GM18951 (cell line): ENCODE measurements around the gene AGGF1.
A peak's percentile ranks its signal among the peaks of the same experiment; 100 is the strongest.
"Not testable (repeated sequence)": the region's sequence is repeated elsewhere in the genome, so short reads cannot be mapped to it uniquely, and the experiment has no call there.

ENCODE experiments used
- POLR2A ChIP-seq: IDR thresholded peaks from 4 replicates; pipeline ENCODE4 v1.6.1; 2011; ENCODE audit warnings: mild to moderate bottlenecking; ENCODE audit not compliant: insufficient read length, insufficient read depth; ENCODE audit errors: extremely low read depth
- in situ Hi-C: fragments of 300-500 bp; cut with MboI; formaldehyde crosslinking; loops from one replicate; pipeline ENCODE4 v1.12.0; 2022; ENCODE audit warnings: low sequenced_read_pairs, mixed read lengths, inconsistent platforms; ENCODE audit not compliant: unreplicated experiment

The AGGF1 gene

DNA sequence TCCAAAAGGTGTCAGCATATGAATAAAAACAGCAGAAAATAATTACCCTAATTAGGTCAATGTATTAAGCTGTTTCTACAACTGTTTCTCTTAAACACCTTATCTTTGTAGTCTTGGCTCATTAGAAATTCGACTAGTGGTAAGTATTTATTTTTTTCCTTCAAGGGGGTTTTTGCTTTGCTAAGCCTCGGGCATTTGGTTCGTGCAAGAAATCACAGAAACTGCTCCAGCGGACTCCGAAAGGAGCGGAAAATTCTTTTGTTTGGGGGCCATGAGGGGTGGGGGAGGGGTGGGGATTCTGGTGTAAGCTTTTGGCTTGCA is 56.1 kb downstream of the AGGF1 start:
- TF ChIP-seq POLR2A = no peak
- in situ Hi-C loops = no loop called here

DNA sequence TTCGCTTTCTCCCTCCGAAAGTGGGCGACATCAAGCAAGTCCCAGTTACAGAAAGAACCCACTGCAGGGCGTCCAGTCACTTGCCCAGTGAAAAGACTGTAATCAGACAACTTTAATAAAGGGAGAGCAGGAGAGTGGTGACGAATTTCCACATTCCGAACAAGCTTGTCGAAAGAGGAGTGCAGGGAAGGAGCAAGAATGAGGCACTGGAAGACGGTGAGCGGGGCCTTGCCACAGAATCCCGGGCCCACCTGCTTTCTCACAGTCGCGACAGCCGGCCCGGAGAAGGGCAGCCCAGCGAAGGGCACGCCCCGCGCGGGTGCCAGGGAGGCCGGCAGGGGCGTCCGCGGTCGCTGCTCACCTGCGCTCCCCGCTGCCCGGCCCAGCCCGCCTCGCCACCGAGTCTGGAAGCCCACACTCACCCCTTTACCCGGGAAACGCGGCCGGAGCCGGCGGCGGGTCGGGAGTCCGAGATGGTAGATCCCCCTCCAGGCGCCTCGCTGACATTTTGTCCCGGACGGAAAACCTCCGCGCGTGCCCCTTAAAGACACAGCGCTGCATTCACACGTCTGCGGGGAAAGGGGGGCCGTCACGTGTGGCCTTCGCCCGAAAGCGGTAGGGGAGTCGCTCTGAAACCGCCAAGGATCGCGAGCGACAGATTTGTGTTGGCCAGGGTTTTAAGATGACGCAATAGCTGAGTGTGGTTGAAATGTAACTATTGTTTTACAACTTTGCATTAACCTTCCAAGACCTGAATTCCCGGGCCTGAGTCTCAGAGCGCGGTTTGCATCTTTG is 56.7 kb downstream of the AGGF1 start, which contains the start of gene ZBED3:
ZBED3 (minus strand) TSS at position 597 of the 795 bp plus-strand sequence. CDS start 9,407 bp downstream, outside the sequence.
- peak; percentile 45 for TF ChIP-seq POLR2A
- in situ Hi-C loops = no loop called here

DNA sequence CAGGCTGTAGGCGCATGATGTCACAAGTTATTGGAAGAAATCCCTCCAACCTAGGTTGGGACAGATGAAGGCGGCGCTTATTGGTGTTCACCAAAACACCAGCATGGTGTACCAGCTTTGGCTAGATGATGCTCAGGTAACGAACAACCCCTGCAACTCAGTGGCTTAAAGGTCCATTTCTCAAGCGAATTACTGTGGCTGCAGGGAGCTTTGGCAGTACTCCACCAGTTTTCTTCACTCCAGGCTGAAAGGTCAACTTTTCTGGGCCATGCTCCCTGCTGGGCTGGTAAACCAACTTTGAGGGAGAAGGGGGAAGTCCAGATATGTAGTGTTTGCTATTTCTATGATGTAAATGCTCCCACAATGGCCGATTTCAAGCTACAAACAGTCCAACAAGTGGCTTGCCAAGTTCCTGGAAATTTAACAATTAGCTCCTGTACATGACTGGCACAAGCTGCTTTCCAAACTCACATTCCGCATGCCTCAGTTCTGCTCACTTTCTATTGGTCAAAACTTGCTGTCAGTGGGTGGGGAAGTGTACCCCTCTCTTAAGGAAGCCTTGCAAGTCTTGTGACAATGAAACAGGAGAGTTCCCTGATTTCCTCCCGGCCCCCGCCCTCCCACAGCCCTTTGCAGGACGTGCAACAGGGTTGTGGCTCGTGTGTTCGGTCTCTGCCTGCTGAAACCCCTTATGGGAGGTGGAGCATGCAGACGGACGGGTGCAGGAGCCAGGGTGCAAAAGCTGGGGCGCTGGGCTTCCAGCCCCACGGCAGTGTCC is 57.5 kb downstream of the AGGF1 start:
- in situ Hi-C loops = no loop called here
- no peak for TF ChIP-seq POLR2A

DNA sequence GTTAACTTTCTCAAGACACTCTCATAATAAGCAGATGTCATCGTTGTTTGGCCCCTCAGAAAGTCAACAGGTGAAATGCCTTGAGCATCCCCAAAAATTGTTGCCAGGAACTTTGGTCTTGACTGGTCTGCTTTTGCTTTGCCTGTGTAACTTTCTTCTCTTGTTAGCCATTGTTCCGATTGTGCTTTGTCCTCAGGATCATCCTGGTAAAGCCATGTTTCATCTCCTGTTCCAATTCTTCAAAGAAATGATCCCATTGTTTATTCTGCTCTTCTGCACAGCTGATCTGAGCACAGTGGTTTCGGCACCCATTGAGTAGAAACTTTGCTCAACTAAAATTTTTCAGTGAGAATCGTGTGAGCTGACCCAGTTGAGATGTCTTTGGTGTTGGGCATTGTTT is 65.0 kb downstream of the AGGF1 start:
- in situ Hi-C loops = no loop called here
- no peak for TF ChIP-seq POLR2A

DNA sequence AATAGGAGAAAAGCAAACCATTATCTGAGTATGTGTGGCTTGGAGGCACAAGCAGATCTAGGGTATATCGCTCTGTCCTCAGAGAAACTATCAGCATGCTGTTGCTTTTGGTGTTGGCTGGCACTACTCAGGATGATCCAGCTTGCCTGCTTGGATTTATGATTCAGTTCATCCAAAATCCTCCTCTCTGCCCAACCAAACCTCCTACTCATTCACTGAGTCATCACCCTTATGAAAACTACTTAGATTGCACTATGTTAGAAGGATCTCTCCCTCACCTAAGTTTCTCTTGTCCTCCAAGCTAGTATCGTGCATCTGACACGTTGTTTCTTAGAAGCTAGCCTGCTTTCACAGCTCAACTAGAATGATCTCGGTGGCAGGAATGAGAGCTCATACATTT is 71.1 kb downstream of the AGGF1 start:
- in situ Hi-C loops = no loop called here

DNA sequence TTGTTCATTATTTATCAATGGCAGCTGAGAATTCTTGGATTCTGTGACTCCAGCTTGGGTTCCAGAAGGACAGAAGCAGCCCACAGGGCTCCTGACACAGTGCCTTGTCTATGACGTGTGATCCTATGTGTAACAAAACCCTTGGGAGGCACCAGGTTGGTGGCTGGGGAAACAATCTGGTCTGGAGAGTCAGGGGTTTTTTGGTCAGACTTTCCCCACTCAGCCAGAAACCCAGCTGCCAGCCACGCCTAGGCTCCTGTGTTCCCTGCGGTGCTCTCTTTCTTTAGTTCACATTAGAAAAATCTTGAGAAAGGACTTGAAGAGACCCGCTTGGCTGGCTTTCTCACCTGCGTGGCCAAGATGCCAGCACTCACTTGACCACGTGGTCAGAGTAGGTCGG is 72.3 kb downstream of the AGGF1 start:
- in situ Hi-C loops = no loop called here
- no peak for TF ChIP-seq POLR2A

More for the DNA sequence above, 71.1 kb downstream of the AGGF1 start:
- no peak for TF ChIP-seq POLR2A

DNA sequence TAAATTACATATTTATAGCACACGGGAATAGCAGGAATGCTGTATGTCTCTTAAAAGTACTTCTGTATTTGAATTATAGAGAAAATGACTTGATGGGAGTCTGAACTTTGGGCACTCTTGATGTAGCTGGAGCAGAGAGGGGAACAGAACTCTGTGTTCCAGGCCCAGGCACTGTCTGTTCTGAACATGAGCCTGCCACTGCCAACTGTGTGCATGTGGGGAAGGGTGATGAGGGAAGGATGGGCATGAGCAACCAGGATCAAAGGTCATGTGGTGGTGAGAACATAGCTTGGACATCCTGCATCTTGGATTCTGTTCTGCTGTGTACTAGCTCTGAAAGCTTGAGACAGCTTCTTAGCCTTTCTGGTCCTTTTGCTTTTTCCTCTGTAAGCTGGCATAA is 73.3 kb downstream of the AGGF1 start:
- TF ChIP-seq POLR2A = no peak
- in situ Hi-C loops = no loop called here

DNA sequence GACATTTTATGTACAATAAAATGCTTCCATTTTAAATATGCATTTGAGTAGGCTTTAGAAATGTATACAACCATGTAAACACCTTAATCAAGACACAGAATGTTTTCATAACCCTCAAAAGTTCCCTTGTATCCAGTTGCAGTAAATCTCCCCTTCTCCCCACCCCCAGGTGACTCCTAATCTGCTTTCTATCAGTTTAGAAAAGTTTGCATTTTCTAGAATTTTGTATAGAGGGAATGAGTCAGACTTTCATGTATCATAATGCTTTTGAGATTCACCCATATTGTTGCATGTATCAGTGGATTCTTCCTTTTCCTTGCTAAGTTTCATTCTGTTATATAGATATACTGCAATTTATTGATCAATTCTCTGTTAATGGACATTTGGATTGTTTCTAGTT is 74.6 kb downstream of the AGGF1 start:
- no peak for TF ChIP-seq POLR2A
- in situ Hi-C loops = no loop called here

DNA sequence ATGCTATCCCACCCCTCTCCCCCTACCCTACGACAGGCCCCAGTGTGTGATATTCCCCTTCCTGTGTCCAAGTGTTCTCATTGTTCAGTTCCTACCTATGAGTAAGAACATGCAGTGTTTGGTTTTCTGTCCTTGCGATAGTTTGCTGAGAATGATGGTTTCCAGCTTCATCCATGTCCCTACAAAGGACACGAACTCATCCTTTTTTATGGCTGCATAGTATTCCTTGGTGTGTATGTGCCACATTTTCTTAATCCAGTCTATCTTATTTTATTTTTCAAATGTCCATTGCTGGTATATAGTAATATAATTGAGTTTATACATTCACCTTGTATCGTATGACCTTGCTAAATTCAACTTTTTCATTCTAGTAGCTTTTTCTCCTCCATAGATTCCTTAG is 76.8 kb downstream of the AGGF1 start:
- in situ Hi-C loops = not testable (repeated sequence)
